ENCODE measurements around the gene PODNL1. TPM values are rescaled to one million over a fixed set of nuclear protein-coding genes. Genes with fewer than 3 reads are reported as not detected.

Gene PODNL1
- 1 to 10 TPM; 4.3 to 9.8 TPM for total RNA-seq
- polyA plus RNA-seq: 10 to 100 TPM in 1 of 2 donors, 1 to 10 TPM in 1; 2.5 to 18.9 TPM
- long read RNA-seq, donor 1, partial matches to known transcripts: 9 of 16 reads
- long read RNA-seq, donor 1, other reads (novel, unspliced or antisense): 4 of 16 reads
- long read RNA-seq, donor 2, partial matches to known transcripts: 3 of 11 reads
- long read RNA-seq, donor 2, other reads (novel, unspliced or antisense): 5 of 11 reads

- Histone ChIP-seq H3K36me3 (ENCODE audit: control insufficient read depth in 1 of 2, insufficient read depth in 2 of 2, low read length in 1 of 2) (no peaks in the 10 kb centered on the region), H3K4me1 (ENCODE audit: control insufficient read depth in 1 of 2, insufficient read depth in 2 of 2, low read length in 2 of 2) (no peaks in the 10 kb centered on the region), H3K27ac (ENCODE audit: low read depth in 1 of 2, low read length in 2 of 2) (no peak within 1 kb of the TSS), H3K4me3 (ENCODE audit: low read length in 2 of 2) (peak within 1 kb of the TSS in 1 of 2 donors; percentile 14), H3K27me3 (ENCODE audit: control insufficient read depth in 1 of 2, insufficient read depth in 2 of 2, low read length in 1 of 2) (no peaks in the 10 kb centered on the region), H3K9me3 (ENCODE audit: control insufficient read depth, low read length) (no peaks in the 10 kb centered on the region)
- intact Hi-C loops (cut with DNase I): no loop called here
- DNase-seq (peak in 1 of 2 donors; percentile 72), ATAC-seq (ENCODE audit: low FRiP score) (peak; percentile 69)
- WGBS, 2 donors: 2 to 4% methylated on average over 19 to 21 of the region's 21 CpGs
Measured at GRCh38 chr19:13938301-13939064, at the start of gene PODNL1. Gene PODNL1, minus strand, starts transcription at chr19:13938417. Its CDS starts 236 bp downstream, at chr19:13938181.

GRCh38 chr19:13987101-13987890 lies 49.1 kb upstream of the PODNL1 start:
- Histone ChIP-seq H3K27ac (ENCODE audit: low read depth in 1 of 2, low read length in 2 of 2) (no peak overlapping the region), H3K4me3 (ENCODE audit: low read length in 2 of 2) (no peak overlapping the region), H3K9me3 (ENCODE audit: control insufficient read depth, low read length) (no peaks in the 10 kb centered on the region), H3K36me3 (ENCODE audit: control insufficient read depth in 1 of 2, insufficient read depth in 2 of 2, low read length in 1 of 2) (peaks cover 0 to 3% of the 10 kb centered on the region in 2 donors), H3K27me3 (ENCODE audit: control insufficient read depth in 1 of 2, insufficient read depth in 2 of 2, low read length in 1 of 2) (no peaks in the 10 kb centered on the region), H3K4me1 (ENCODE audit: control insufficient read depth in 1 of 2, insufficient read depth in 2 of 2, low read length in 2 of 2) (no peaks in the 10 kb centered on the region)
- intact Hi-C loops (cut with DNase I): no loop called here
- peak; percentile 29 for ATAC-seq (ENCODE audit: low FRiP score)
- WGBS, 2 donors: 53 to 56% methylated on average over 17 of the region's 17 CpGs
- peak; percentile 73 to 81 for DNase-seq

- 50 to 52% methylated on average over 18 to 19 of the region's 19 CpGs for WGBS, 2 donors
- intact Hi-C loops (cut with DNase I): no loop called here
- Histone ChIP-seq H3K36me3 (ENCODE audit: control insufficient read depth in 1 of 2, insufficient read depth in 2 of 2, low read length in 1 of 2) (peaks cover 0 to 3% of the 10 kb centered on the region in 2 donors), H3K9me3 (ENCODE audit: control insufficient read depth, low read length) (no peaks in the 10 kb centered on the region), H3K4me1 (ENCODE audit: control insufficient read depth in 1 of 2, insufficient read depth in 2 of 2, low read length in 2 of 2) (no peaks in the 10 kb centered on the region), H3K27ac (ENCODE audit: low read depth in 1 of 2, low read length in 2 of 2) (no peak overlapping the region), H3K27me3 (ENCODE audit: control insufficient read depth in 1 of 2, insufficient read depth in 2 of 2, low read length in 1 of 2) (no peaks in the 10 kb centered on the region), H3K4me3 (ENCODE audit: low read length in 2 of 2) (no peak overlapping the region)
- DNase-seq: peak; percentile 95 to 96
- peak; percentile 75 for ATAC-seq (ENCODE audit: low FRiP score)
Measured at GRCh38 chr19:13986348-13986904, 48.2 kb upstream of the PODNL1 start.

GRCh38 chr19:13985771-13986347 lies 47.6 kb upstream of the PODNL1 start:
- DNase-seq: no peak
- H3K4me1 ChIP-seq (ENCODE audit: control insufficient read depth in 1 of 2, insufficient read depth in 2 of 2, low read length in 2 of 2): no peaks in the 10 kb centered on the region
- ATAC-seq (ENCODE audit: low FRiP score): no peak
- intact Hi-C loops (cut with DNase I): no loop called here
- H3K27me3 ChIP-seq (ENCODE audit: control insufficient read depth in 1 of 2, insufficient read depth in 2 of 2, low read length in 1 of 2): no peaks in the 10 kb centered on the region
- H3K4me3 ChIP-seq (ENCODE audit: low read length in 2 of 2): no peak overlapping the region
- peaks cover 0 to 3% of the 10 kb centered on the region in 2 donors for H3K36me3 ChIP-seq (ENCODE audit: control insufficient read depth in 1 of 2, insufficient read depth in 2 of 2, low read length in 1 of 2)
- no peaks in the 10 kb centered on the region for H3K9me3 ChIP-seq (ENCODE audit: control insufficient read depth, low read length)
- WGBS, 2 donors: 86 to 89% methylated on average over 10 of the region's 10 CpGs
- H3K27ac ChIP-seq (ENCODE audit: low read depth in 1 of 2, low read length in 2 of 2): no peak overlapping the region

- Histone ChIP-seq H3K9me3 (ENCODE audit: control insufficient read depth, low read length) (no peaks in the 10 kb centered on the region), H3K4me1 (ENCODE audit: control insufficient read depth in 1 of 2, insufficient read depth in 2 of 2, low read length in 2 of 2) (no peaks in the 10 kb centered on the region), H3K27me3 (ENCODE audit: control insufficient read depth in 1 of 2, insufficient read depth in 2 of 2, low read length in 1 of 2) (no peaks in the 10 kb centered on the region), H3K4me3 (ENCODE audit: low read length in 2 of 2) (no peak overlapping the region), H3K36me3 (ENCODE audit: control insufficient read depth in 1 of 2, insufficient read depth in 2 of 2, low read length in 1 of 2) (peaks cover 0 to 3% of the 10 kb centered on the region in 2 donors), H3K27ac (ENCODE audit: low read depth in 1 of 2, low read length in 2 of 2) (no peak overlapping the region)
- intact Hi-C loops (cut with DNase I): no loop called here
- ATAC-seq (ENCODE audit: low FRiP score) (no peak), DNase-seq (no peak)
- WGBS, 2 donors: 90 to 93% methylated on average over 25 of the region's 25 CpGs
Measured at GRCh38 chr19:13984875-13985741, 46.9 kb upstream of the PODNL1 start.

- H3K4me1 ChIP-seq (ENCODE audit: control insufficient read depth in 1 of 2, insufficient read depth in 2 of 2, low read length in 2 of 2): no peaks in the 10 kb centered on the region
- intact Hi-C loops (cut with DNase I): no loop called here
- no peak overlapping the region for H3K4me3 ChIP-seq (ENCODE audit: low read length in 2 of 2)
Measured at GRCh38 chr19:13984186-13984585, 46.0 kb upstream of the PODNL1 start.

GRCh38 chr19:13983213-13983889 lies 45.1 kb upstream of the PODNL1 start:
- DNase-seq: peak in 1 of 2 donors; percentile 73
- H3K9me3 ChIP-seq (ENCODE audit: control insufficient read depth, low read length): no peaks in the 10 kb centered on the region
- H3K4me3 ChIP-seq (ENCODE audit: low read length in 2 of 2): no peak overlapping the region
- WGBS, 2 donors: 87 to 91% methylated on average over 17 to 21 of the region's 21 CpGs
- H3K27ac ChIP-seq (ENCODE audit: low read depth in 1 of 2, low read length in 2 of 2): no peak overlapping the region
- intact Hi-C loops (cut with DNase I): no loop called here
- no peaks in the 10 kb centered on the region for H3K4me1 ChIP-seq (ENCODE audit: control insufficient read depth in 1 of 2, insufficient read depth in 2 of 2, low read length in 2 of 2)
- H3K36me3 ChIP-seq (ENCODE audit: control insufficient read depth in 1 of 2, insufficient read depth in 2 of 2, low read length in 1 of 2): peaks cover 0 to 3% of the 10 kb centered on the region in 2 donors
- ATAC-seq (ENCODE audit: low FRiP score): no peak
- H3K27me3 ChIP-seq (ENCODE audit: control insufficient read depth in 1 of 2, insufficient read depth in 2 of 2, low read length in 1 of 2): no peaks in the 10 kb centered on the region

More at GRCh38 chr19:13984186-13984585, 46.0 kb upstream of the PODNL1 start:
- 68 to 74% methylated on average over 12 to 15 of the region's 15 CpGs for WGBS, 2 donors
- no peaks in the 10 kb centered on the region for H3K27me3 ChIP-seq (ENCODE audit: control insufficient read depth in 1 of 2, insufficient read depth in 2 of 2, low read length in 1 of 2)
- DNase-seq: no peak
- ATAC-seq (ENCODE audit: low FRiP score): no peak
- no peaks in the 10 kb centered on the region for H3K9me3 ChIP-seq (ENCODE audit: control insufficient read depth, low read length)
- peaks cover 0 to 3% of the 10 kb centered on the region in 2 donors for H3K36me3 ChIP-seq (ENCODE audit: control insufficient read depth in 1 of 2, insufficient read depth in 2 of 2, low read length in 1 of 2)
- H3K27ac ChIP-seq (ENCODE audit: low read depth in 1 of 2, low read length in 2 of 2): no peak overlapping the region

Data from aorta (tissue), 5 donors.